HepG2 (cell line): ENCODE results near the gene IFNA8. TPM values are rescaled to one million over a fixed set of nuclear protein-coding genes. Genes with fewer than 3 reads are reported as not detected.

Experiments
- ATAC-seq: fragments of 200-7000 bp; cut with Tn5 transposase; 3 replicates; pipeline ENCODE4 v1.9.1; 2020; ENCODE audit warnings: mild to moderate bottlenecking, moderate library complexity
- BruUV-seq: library from RNA; stranded (reverse); fragments of 400-500 nt; replicated peaks from 2 replicates; lab custom pipeline; 2021; lab: Mats Ljungman, UMichigan
- CTCF ChIA-PET: fragments of 300-600 bp; formaldehyde crosslinking; extraction: SDS; loops from one replicate; lab custom pipeline; 2021; ENCODE audit warnings: low total read pairs, inconsistent platforms, low intra/inter-chr PET ratio; lab: Yijun Ruan, JAX
- POLR2A ChIA-PET: fragments of 350-600 bp; sonication (Branson Sonifier 250); formaldehyde crosslinking; loops from one replicate; lab custom pipeline; 2020; ENCODE audit warnings: antibody characterized with exemption, inconsistent platforms; lab: Yijun Ruan, JAX
- DNase-seq: peaks from one replicate; pipeline ENCODE4 v3.0.0-alpha.2; 2015; ENCODE audit warnings: low spot score
- FAIRE-seq: peaks from 3 replicates; lab custom pipeline; 2011; peaks lifted over from hg19 to GRCh38; lab: Jason Lieb, UNC
- H2AFZ ChIP-seq: one replicate; pipeline ENCODE4 v1.6.1; 2011; ENCODE audit warnings: low read length, inconsistent platforms
- H3K27ac ChIP-seq: fragments of 300-600 bp; 3 replicates; pipeline ENCODE4 v1.8.0; 2011; ENCODE audit warnings: mixed run types, mild to moderate bottlenecking, mixed read lengths, low read length, inconsistent platforms; ENCODE audit not compliant: insufficient read depth; ENCODE audit errors: extremely low read length
- H3K27me3 ChIP-seq, 2 experiments: fragments of 200-600 bp in 1 of 2; 2 replicates in 1 of 2; 3 replicates in 1 of 2; pipeline versions ENCODE4 v1.6.0 to v1.8.0; 2011; ENCODE audit warnings: low read length in 2 of 2, mild to moderate bottlenecking in 2 of 2, moderate library complexity in 2 of 2, inconsistent platforms in 1 of 2; ENCODE audit not compliant: insufficient read depth in 2 of 2, control insufficient read depth in 1 of 2
- H3K36me3 ChIP-seq, 2 experiments: fragments of 200-600 bp in 1 of 2; replicated peaks in 1 of 2; 2 replicates in 1 of 2; 3 replicates in 1 of 2; pipeline versions ENCODE4 v1.5.1 to v1.8.0; 2011; ENCODE audit warnings: low read length in 2 of 2, inconsistent platforms in 1 of 2; ENCODE audit not compliant: insufficient read depth in 2 of 2, control insufficient read depth in 1 of 2
- H3K4me1 ChIP-seq: 2 replicates; pipeline ENCODE4 v1.5.1; 2012; ENCODE audit warnings: low read length, inconsistent platforms; ENCODE audit not compliant: insufficient read depth
- H3K4me2 ChIP-seq: 2 replicates; pipeline ENCODE4 v1.6.0; 2011; ENCODE audit warnings: low read depth, low read length, inconsistent platforms
- H3K4me3 ChIP-seq, 3 experiments: fragments of 200-600 bp in 1 of 3; sonication (generic), shearing (Covaris generic) in 1 of 3; replicated peaks in 1 of 3; 2 replicates each; pipeline ENCODE4 v1.5.1; 2011 to 2016; ENCODE audit warnings: low read length in 3 of 3, inconsistent platforms in 2 of 3, low read depth in 2 of 3, mild to moderate bottlenecking in 2 of 3, control low read depth in 1 of 3, mixed read lengths in 1 of 3; ENCODE audit not compliant: insufficient read depth in 1 of 3
- H3K79me2 ChIP-seq: one replicate; pipeline ENCODE4 v1.6.1; 2011; ENCODE audit warnings: low read length, inconsistent platforms; ENCODE audit not compliant: insufficient read depth
- H3K9ac ChIP-seq: 2 replicates; pipeline ENCODE4 v1.6.0; 2011; ENCODE audit warnings: mild to moderate bottlenecking, low read depth, low read length, inconsistent platforms; ENCODE audit not compliant: insufficient read depth
- H3K9me3 ChIP-seq: 2 replicates; pipeline ENCODE4 v1.5.1; 2012; ENCODE audit warnings: mild to moderate bottlenecking, low read length
- H4K20me1 ChIP-seq: 2 replicates; pipeline ENCODE4 v1.6.0; 2011; ENCODE audit warnings: inconsistent platforms, mild to moderate bottlenecking, low read length, moderate library complexity; ENCODE audit not compliant: insufficient read depth
- BRCA1 ChIP-seq: sonication (generic); formaldehyde crosslinking; IDR thresholded peaks from 2 replicates; pipeline ENCODE4 v1.4.0; 2020; ENCODE audit warnings: missing genetic modification reagents
- DNMT1 ChIP-seq: sonication (generic); formaldehyde crosslinking; IDR thresholded peaks from 2 replicates; pipeline ENCODE4 v1.5.1; 2020; ENCODE audit warnings: mild to moderate bottlenecking, missing genetic modification reagents
- JUNB ChIP-seq: sonication (generic); formaldehyde crosslinking; IDR thresholded peaks from 2 replicates; pipeline ENCODE4 v1.8.0; 2022; ENCODE audit warnings: missing genetic modification reagents, mild to moderate bottlenecking, borderline replicate concordance
- NFYB ChIP-seq: sonication (generic); formaldehyde crosslinking; IDR thresholded peaks from 2 replicates; pipeline ENCODE4 v1.4.0; 2020; ENCODE audit warnings: missing genetic modification reagents
- RFX1 ChIP-seq: fragments of 450-650 bp; IDR thresholded peaks from 2 replicates; pipeline ENCODE4 v1.6.1; 2017
- RFXANK ChIP-seq: IDR thresholded peaks from 2 replicates; pipeline ENCODE4 v1.6.1; 2016
- SNAPC2 ChIP-seq: sonication (generic); formaldehyde crosslinking; IDR thresholded peaks from 2 replicates; pipeline ENCODE4 v1.8.1; 2022; ENCODE audit warnings: mild to moderate bottlenecking, missing genetic modification reagents
- XRCC5 ChIP-seq: fragments of 200-400 bp; formaldehyde crosslinking; optimal IDR thresholded peaks from 2 replicates; pipeline ENCODE3; 2017; ENCODE audit warnings: mild to moderate bottlenecking, low read length
- ZNF343 ChIP-seq: sonication (generic); formaldehyde crosslinking; IDR thresholded peaks from 2 replicates; pipeline ENCODE4 v1.4.0; 2020; ENCODE audit warnings: mild to moderate bottlenecking, missing genetic modification reagents
- ZNF367 ChIP-seq: sonication (generic); formaldehyde crosslinking; IDR thresholded peaks from 2 replicates; pipeline ENCODE4 v1.4.0; 2020; ENCODE audit warnings: missing genetic modification reagents, borderline replicate concordance
- ZNF816 ChIP-seq: sonication (generic); formaldehyde crosslinking; IDR thresholded peaks from 2 replicates; pipeline ENCODE4 v1.8.0; 2022; ENCODE audit warnings: missing genetic modification reagents, mild to moderate bottlenecking, borderline replicate concordance
- in situ Hi-C: cut with HindIII; loops from 2 replicates; pipeline ENCODE4 v1.10.0; 2017; ENCODE audit warnings: low pct_unique_long_range_greater_than_20kb; ENCODE audit not compliant: extremely low pct_ligation_motif_present
- intact Hi-C: fragments of 100-400 bp; cut with micrococcal nuclease; formaldehyde crosslinking; loops from one replicate; pipeline ENCODE4 v1.10.0; 2022; ENCODE audit not compliant: unreplicated experiment
- polyA plus RNA-seq, 8 experiments: library from polyadenylated mRNA; depleted of rRNA in 3 of 8; stranded (reverse) in 7 of 8; unstranded in 1 of 8; fragments of >200 nt; fragmentation: Illumina TruSeq in 4 of 8; extraction: Trizol in 4 of 8; gene quantifications; 2 replicates each; pipeline versions ENCODE4 v1.2.1 to v1.2.3, GENCODE V29; 2011 to 2016; ENCODE audit warnings: low read depth in 4 of 8, missing spikeins in 1 of 8, mixed read lengths in 1 of 8; ENCODE audit not compliant: insufficient read depth in 1 of 8
- total RNA-seq, 5 experiments: library from RNA; depleted of rRNA; stranded (reverse); fragments of >200 nt; fragmentation: Illumina TruSeq; extraction: Trizol; gene quantifications; 2 replicates each; pipeline ENCODE4 v1.2.3, GENCODE V29; 2016; ENCODE audit warnings: low read depth in 1 of 5
- TF ChIP-seq, protein P1 (sequence below): IDR thresholded peaks from 2 replicates; pipeline ENCODE4 v1.6.1; 2016; ENCODE audit warnings: mild to moderate bottlenecking
- TF ChIP-seq, protein P2 (sequence below): sonication (generic); formaldehyde crosslinking; IDR thresholded peaks from 2 replicates; pipeline ENCODE4 v1.8.1; 2023; ENCODE audit warnings: mild to moderate bottlenecking, moderate library complexity, missing genetic modification reagents
- TF ChIP-seq, protein P3 (sequence below): IDR thresholded peaks from 2 replicates; pipeline ENCODE4 v1.6.1; 2016; ENCODE audit warnings: low read depth, missing genetic modification reagents, missing compliant biosample characterization
- TF ChIP-seq, protein P4 (sequence below): sonication (generic); formaldehyde crosslinking; IDR thresholded peaks from 2 replicates; pipeline ENCODE4 v1.8.1; 2023; ENCODE audit warnings: mild to moderate bottlenecking, missing genetic modification reagents, borderline replicate concordance
- TF ChIP-seq, protein P5 (sequence below): sonication (generic); formaldehyde crosslinking; IDR thresholded peaks from 2 replicates; pipeline ENCODE4 v1.8.1; 2023; ENCODE audit warnings: mild to moderate bottlenecking, missing genetic modification reagents

Gene IFNA8
- total and polyA plus RNA-seq, 2 of the 13 experiments (the other 11 are each of a cell fraction or from before 2014, with no cell fraction given) = not detected

DNA sequence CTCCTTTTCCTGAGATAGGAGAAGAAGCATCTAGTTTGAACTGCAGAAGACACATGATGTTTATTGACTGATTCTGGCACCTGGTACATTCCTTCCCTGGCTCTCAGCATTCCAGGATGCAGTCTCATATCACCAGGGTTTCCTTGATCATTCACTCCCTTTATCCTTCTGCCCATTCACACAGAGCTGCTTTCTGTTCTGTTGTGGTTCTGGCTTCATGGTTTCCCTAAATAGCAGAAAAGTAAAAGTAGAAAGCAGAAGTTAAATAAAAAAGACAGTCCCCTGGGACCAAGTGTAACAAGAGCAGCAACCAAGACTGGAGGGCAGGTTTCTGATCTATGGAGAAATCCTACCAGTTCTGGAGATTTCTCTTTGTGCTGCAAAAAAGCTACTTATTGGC is 3.2 kb downstream of the IFNA8 start:
- H3K9ac ChIP-seq = no peak overlapping the region
- in situ Hi-C loops (no loop called here), intact Hi-C loops (no loop called here)
- H3K27me3 ChIP-seq = no peaks in the 10 kb centered on the region
- no peaks in the 10 kb centered on the region for H3K36me3 ChIP-seq
- H3K4me2 ChIP-seq = no peak overlapping the region
- no peak for ATAC-seq
- no peak for DNase-seq
- no peaks in the 10 kb centered on the region for H3K4me1 ChIP-seq
- no peak overlapping the region for H3K27ac ChIP-seq
- H3K9me3 ChIP-seq = no peaks in the 10 kb centered on the region
- H2AFZ ChIP-seq = no peak overlapping the region
- ChIA-PET CTCF (no interaction called here), POLR2A (no interaction called here)
- no peaks in the 10 kb centered on the region for H4K20me1 ChIP-seq
- no TSS peak for BruUV-seq
- no peak for FAIRE-seq
- H3K4me3 ChIP-seq = no peak overlapping the region
- no peaks in the 10 kb centered on the region for H3K79me2 ChIP-seq
- no peak for TF ChIP-seq BRCA1 (CRISPR knock-in tag)
- TF ChIP-seq SNAPC2 (CRISPR knock-in tag) = no peak
- no peak for TF ChIP-seq RFX1
- TF ChIP-seq, protein P1, sequence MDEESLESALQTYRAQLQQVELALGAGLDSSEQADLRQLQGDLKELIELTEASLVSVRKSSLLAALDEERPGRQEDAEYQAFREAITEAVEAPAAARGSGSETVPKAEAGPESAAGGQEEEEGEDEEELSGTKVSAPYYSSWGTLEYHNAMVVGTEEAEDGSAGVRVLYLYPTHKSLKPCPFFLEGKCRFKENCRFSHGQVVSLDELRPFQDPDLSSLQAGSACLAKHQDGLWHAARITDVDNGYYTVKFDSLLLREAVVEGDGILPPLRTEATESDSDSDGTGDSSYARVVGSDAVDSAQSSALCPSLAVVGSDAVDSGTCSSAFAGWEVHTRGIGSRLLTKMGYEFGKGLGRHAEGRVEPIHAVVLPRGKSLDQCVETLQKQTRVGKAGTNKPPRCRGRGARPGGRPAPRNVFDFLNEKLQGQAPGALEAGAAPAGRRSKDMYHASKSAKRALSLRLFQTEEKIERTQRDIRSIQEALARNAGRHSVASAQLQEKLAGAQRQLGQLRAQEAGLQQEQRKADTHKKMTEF = no peak
- TF ChIP-seq XRCC5 = no peak
- no peak for TF ChIP-seq ZNF343
- TF ChIP-seq DNMT1 (CRISPR knock-in tag) = no peak
- TF ChIP-seq RFXANK (CRISPR knock-in tag) = no peak
- TF ChIP-seq, protein P2, sequence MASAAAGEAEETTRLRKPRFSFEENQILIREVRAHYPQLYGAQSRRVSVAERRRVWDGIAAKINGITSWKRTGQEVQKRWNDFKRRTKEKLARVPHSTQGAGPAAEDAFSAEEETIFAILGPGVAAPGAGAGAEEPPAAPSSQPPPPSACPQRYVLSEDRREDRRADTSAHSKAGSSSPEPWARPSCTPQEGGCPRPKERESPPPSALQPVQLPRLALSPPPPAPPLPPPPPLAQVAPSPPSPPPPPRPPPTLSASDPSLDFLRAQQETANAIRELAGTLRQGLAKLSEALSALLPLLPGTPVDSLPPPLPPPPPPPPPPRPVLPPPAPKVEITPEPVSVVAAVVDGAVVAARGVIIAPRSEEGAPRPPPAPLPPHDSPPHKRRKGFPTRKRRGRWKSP = no peak
- no peak for TF ChIP-seq ZNF367 (CRISPR knock-in tag)
- TF ChIP-seq, protein P3, sequence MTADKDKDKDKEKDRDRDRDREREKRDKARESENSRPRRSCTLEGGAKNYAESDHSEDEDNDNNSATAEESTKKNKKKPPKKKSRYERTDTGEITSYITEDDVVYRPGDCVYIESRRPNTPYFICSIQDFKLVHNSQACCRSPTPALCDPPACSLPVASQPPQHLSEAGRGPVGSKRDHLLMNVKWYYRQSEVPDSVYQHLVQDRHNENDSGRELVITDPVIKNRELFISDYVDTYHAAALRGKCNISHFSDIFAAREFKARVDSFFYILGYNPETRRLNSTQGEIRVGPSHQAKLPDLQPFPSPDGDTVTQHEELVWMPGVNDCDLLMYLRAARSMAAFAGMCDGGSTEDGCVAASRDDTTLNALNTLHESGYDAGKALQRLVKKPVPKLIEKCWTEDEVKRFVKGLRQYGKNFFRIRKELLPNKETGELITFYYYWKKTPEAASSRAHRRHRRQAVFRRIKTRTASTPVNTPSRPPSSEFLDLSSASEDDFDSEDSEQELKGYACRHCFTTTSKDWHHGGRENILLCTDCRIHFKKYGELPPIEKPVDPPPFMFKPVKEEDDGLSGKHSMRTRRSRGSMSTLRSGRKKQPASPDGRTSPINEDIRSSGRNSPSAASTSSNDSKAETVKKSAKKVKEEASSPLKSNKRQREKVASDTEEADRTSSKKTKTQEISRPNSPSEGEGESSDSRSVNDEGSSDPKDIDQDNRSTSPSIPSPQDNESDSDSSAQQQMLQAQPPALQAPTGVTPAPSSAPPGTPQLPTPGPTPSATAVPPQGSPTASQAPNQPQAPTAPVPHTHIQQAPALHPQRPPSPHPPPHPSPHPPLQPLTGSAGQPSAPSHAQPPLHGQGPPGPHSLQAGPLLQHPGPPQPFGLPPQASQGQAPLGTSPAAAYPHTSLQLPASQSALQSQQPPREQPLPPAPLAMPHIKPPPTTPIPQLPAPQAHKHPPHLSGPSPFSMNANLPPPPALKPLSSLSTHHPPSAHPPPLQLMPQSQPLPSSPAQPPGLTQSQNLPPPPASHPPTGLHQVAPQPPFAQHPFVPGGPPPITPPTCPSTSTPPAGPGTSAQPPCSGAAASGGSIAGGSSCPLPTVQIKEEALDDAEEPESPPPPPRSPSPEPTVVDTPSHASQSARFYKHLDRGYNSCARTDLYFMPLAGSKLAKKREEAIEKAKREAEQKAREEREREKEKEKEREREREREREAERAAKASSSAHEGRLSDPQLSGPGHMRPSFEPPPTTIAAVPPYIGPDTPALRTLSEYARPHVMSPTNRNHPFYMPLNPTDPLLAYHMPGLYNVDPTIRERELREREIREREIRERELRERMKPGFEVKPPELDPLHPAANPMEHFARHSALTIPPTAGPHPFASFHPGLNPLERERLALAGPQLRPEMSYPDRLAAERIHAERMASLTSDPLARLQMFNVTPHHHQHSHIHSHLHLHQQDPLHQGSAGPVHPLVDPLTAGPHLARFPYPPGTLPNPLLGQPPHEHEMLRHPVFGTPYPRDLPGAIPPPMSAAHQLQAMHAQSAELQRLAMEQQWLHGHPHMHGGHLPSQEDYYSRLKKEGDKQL (CRISPR knock-in tag) = no peak
- no peak for TF ChIP-seq NFYB (CRISPR knock-in tag)
- TF ChIP-seq, protein P4, sequence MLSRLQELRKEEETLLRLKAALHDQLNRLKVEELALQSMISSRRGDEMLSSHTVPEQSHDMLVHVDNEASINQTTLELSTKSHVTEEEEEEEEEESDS (CRISPR knock-in tag) = no peak
- TF ChIP-seq JUNB (CRISPR knock-in tag) = no peak
- no peak for TF ChIP-seq ZNF816 (CRISPR knock-in tag)
- TF ChIP-seq, protein P5, sequence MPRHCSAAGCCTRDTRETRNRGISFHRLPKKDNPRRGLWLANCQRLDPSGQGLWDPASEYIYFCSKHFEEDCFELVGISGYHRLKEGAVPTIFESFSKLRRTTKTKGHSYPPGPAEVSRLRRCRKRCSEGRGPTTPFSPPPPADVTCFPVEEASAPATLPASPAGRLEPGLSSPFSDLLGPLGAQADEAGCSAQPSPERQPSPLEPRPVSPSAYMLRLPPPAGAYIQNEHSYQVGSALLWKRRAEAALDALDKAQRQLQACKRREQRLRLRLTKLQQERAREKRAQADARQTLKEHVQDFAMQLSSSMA (CRISPR knock-in tag) = no peak
